Measurements from ENCODE around the gene AKR1D1. TPM values are rescaled to one million over a fixed set of nuclear protein-coding genes. Genes with fewer than 3 reads are reported as not detected.
A peak's percentile ranks its signal among the peaks of the same experiment; 100 is the strongest.

The AKR1D1 gene
- total and polyA plus RNA-seq, 2 of the 13 experiments (the other 11 are each of a cell fraction or from before 2014, with no cell fraction given), result 6.9 to 37.0 TPM

DNA sequence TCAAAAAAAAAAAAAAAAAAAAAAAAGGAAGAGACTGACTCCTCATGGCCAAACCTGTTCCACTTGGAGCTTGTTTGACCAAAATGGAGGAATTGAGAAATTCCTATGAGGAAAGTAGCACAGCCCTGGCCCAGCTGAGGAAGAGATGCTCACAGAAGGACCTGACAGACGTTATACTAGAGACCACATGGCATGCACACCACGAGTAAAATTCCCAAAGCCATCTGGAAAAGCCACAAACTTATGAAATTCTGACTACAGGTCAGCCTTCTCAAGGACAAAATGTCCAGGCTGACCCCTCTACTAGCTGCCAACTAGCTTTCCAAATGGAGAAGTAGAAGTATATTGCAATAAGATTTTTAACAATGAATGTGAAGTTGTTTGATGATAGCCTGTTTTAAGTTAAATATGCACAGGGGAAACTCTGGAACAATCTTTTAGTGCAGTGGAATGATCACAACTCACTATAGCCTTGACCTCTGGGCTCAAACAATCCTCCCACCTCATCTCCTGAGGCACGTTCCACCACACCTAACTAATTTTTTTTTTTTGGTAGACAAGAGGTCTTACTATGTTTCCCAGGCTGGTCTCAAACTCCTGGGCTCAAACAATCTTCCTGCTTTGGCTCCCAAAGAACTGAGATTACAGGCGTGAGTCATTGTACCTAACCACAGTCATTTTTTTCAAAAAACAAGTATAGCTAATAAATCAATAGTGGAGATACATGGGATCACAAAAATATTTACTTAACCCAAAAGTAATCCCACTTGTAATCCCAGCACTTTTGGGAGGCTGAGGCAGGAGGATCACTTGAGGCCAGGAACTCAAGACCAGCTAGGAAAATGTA is 75.7 kb downstream of the AKR1D1 start (continued):
- TF ChIP-seq, protein P1, sequence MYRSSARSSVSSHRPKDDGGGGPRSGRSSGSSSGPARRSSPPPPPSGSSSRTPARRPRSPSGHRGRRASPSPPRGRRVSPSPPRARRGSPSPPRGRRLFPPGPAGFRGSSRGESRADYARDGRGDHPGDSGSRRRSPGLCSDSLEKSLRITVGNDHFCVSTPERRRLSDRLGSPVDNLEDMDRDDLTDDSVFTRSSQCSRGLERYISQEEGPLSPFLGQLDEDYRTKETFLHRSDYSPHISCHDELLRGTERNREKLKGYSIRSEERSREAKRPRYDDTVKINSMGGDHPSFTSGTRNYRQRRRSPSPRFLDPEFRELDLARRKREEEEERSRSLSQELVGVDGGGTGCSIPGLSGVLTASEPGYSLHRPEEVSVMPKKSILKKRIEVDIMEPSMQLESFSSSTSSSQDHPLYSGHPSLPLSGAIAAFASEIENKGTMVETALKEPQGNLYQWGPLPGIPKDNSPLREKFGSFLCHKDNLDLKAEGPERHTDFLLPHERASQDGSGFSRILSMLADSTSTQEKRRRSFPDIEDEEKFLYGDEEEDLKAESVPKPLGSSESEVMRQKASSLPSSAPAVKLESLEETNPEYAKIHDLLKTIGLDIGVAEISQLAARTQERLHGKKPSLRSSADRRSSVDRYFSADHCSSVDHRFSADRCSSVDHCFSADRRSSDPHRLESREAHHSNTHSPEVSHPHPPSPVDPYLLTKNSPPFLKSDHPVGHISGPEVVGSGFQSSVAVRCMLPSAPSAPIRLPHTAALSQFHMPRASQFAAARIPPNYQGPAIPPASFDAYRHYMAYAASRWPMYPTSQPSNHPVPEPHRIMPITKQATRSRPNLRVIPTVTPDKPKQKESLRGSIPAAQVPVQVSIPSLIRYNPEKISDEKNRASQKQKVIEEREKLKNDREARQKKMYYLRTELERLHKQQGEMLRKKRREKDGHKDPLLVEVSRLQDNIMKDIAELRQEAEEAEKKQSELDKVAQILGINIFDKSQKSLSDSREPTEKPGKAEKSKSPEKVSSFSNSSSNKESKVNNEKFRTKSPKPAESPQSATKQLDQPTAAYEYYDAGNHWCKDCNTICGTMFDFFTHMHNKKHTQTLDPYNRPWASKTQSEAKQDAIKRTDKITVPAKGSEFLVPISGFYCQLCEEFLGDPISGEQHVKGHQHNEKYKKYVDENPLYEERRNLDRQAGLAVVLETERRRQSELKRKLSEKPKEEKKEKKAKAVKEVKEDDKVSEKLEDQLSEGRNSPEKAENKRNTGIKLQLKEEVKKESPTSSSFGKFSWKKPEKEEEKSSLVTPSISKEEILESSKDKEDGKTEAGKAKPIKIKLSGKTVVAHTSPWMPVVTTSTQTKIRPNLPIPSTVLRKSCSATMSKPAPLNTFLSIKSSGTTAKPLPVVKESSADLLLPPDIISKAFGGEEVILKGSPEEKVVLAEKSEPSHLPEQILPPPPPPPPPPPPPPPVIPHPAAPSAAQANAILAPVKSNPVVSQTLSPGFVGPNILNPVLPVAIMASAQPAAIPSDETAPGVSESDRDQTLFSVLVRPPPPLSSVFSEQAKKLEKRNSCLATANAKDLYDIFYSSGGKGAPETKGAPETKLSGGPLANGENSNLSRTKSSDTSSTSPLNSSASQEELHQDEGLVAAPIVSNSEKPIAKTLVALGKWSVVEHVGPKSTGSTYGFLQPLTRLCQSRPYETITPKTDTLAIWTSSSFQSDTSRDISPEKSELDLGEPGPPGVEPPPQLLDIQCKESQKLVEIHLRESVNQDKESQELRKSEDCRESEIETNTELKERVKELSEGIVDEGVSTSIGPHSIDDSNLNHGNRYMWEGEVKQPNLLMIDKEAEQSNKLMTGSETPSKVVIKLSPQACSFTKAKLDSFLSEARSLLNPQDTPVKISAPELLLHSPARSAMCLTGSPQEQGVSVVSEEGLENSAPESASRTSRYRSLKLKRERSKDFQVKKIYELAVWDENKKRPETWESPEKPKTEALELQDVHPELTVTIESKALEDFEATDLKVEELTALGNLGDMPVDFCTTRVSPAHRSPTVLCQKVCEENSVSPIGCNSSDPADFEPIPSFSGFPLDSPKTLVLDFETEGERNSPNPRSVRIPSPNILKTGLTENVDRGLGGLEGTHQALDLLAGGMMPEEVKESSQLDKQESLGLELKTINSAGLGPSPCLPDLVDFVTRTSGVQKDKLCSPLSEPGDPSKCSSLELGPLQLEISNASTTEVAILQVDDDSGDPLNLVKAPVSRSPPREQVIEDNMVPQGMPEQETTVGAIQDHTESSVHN (CRISPR knock-in tag; IDR thresholded peaks at IDR 0.05), result no peak
- TF ChIP-seq, protein P2, sequence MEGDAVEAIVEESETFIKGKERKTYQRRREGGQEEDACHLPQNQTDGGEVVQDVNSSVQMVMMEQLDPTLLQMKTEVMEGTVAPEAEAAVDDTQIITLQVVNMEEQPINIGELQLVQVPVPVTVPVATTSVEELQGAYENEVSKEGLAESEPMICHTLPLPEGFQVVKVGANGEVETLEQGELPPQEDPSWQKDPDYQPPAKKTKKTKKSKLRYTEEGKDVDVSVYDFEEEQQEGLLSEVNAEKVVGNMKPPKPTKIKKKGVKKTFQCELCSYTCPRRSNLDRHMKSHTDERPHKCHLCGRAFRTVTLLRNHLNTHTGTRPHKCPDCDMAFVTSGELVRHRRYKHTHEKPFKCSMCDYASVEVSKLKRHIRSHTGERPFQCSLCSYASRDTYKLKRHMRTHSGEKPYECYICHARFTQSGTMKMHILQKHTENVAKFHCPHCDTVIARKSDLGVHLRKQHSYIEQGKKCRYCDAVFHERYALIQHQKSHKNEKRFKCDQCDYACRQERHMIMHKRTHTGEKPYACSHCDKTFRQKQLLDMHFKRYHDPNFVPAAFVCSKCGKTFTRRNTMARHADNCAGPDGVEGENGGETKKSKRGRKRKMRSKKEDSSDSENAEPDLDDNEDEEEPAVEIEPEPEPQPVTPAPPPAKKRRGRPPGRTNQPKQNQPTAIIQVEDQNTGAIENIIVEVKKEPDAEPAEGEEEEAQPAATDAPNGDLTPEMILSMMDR (CRISPR knock-in tag; IDR thresholded peaks at IDR 0.05), result no peak
- TF ChIP-seq FLYWCH1 (CRISPR knock-in tag; IDR thresholded peaks at IDR 0.05), result no peak
- TF ChIP-seq ZNF556 (CRISPR knock-in tag; IDR thresholded peaks at IDR 0.05; ENCODE audit: borderline replicate concordance), result no peak
- no peak for TF ChIP-seq ZMAT3 (CRISPR knock-in tag; conservative IDR thresholded peaks at IDR 0.05)
- 0 out of 2 replicates have a peak, but pooled peaks have one; percentile 41 for TF ChIP-seq ZNF724P (CRISPR knock-in tag; IDR thresholded peaks at IDR 0.05; ENCODE audit: borderline replicate concordance)
- TF ChIP-seq SNAI1 (CRISPR knock-in tag; IDR thresholded peaks at IDR 0.05; ENCODE audit: borderline replicate concordance), result no peak
- TF ChIP-seq, protein P3, sequence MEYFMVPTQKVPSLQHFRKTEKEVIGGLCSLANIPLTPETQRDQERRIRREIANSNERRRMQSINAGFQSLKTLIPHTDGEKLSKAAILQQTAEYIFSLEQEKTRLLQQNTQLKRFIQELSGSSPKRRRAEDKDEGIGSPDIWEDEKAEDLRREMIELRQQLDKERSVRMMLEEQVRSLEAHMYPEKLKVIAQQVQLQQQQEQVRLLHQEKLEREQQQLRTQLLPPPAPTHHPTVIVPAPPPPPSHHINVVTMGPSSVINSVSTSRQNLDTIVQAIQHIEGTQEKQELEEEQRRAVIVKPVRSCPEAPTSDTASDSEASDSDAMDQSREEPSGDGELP (IDR thresholded peaks at IDR 0.05; ENCODE audit: borderline replicate concordance, low read depth), result no peak
- 0 out of 2 replicates have a peak, but pooled peaks have one; percentile 14 for TF ChIP-seq SMAD3 (CRISPR knock-in tag; IDR thresholded peaks at IDR 0.05)
- TF ChIP-seq ZNF136 (CRISPR knock-in tag; IDR thresholded peaks at IDR 0.05; ENCODE audit: low read depth), result no peak; the same call in 1 of the 2 replicates
- TF ChIP-seq MAF1 (CRISPR knock-in tag; IDR thresholded peaks at IDR 0.05; ENCODE audit: borderline replicate concordance), result no peak
- no peak for TF ChIP-seq DMAP1 (CRISPR knock-in tag; IDR thresholded peaks at IDR 0.05)
- TF ChIP-seq, protein P4, sequence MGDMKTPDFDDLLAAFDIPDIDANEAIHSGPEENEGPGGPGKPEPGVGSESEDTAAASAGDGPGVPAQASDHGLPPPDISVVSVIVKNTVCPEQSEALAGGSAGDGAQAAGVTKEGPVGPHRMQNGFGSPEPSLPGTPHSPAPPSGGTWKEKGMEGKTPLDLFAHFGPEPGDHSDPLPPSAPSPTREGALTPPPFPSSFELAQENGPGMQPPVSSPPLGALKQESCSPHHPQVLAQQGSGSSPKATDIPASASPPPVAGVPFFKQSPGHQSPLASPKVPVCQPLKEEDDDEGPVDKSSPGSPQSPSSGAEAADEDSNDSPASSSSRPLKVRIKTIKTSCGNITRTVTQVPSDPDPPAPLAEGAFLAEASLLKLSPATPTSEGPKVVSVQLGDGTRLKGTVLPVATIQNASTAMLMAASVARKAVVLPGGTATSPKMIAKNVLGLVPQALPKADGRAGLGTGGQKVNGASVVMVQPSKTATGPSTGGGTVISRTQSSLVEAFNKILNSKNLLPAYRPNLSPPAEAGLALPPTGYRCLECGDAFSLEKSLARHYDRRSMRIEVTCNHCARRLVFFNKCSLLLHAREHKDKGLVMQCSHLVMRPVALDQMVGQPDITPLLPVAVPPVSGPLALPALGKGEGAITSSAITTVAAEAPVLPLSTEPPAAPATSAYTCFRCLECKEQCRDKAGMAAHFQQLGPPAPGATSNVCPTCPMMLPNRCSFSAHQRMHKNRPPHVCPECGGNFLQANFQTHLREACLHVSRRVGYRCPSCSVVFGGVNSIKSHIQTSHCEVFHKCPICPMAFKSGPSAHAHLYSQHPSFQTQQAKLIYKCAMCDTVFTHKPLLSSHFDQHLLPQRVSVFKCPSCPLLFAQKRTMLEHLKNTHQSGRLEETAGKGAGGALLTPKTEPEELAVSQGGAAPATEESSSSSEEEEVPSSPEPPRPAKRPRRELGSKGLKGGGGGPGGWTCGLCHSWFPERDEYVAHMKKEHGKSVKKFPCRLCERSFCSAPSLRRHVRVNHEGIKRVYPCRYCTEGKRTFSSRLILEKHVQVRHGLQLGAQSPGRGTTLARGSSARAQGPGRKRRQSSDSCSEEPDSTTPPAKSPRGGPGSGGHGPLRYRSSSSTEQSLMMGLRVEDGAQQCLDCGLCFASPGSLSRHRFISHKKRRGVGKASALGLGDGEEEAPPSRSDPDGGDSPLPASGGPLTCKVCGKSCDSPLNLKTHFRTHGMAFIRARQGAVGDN (CRISPR knock-in tag; IDR thresholded peaks at IDR 0.05), result peak; percentile 30; the same call in 1 of the 2 replicates

Measured in HepG2 (cell line).